Thyroid gland (tissue), 4 donors: ENCODE results near the gene MACROH2A1. TPM values are rescaled to one million over a fixed set of nuclear protein-coding genes. Genes with fewer than 3 reads are reported as not detected.

Experiments
- DNase-seq, 2 donors: peaks; one replicate each; pipeline ENCODE4 v3.0.0-alpha.2; 2019
- H3K27ac ChIP-seq, 3 donors: fragments of 200-600 bp; sonication (generic); 1 replicate in 2 of 3; 2 replicates in 1 of 3; pipeline ENCODE4 v1.5.1; 2016 to 2019; ENCODE audit warnings: mild to moderate bottlenecking in 1 of 3, moderate library complexity in 1 of 3
- H3K27me3 ChIP-seq: fragments of 200-600 bp; sonication (generic); one replicate; pipeline ENCODE4 v1.5.1; 2019
- H3K36me3 ChIP-seq, 2 donors: fragments of 200-600 bp; sonication (generic); one replicate each; pipeline ENCODE4 v1.5.1; 2016 to 2019
- H3K4me1 ChIP-seq, 2 donors: fragments of 200-600 bp; sonication (generic); one replicate each; pipeline ENCODE4 v1.5.1; 2017 to 2019
- H3K4me3 ChIP-seq, 3 donors: fragments of 200-600 bp; sonication (generic); replicated peaks in 1 of 3; 1 replicate in 2 of 3; 2 replicates in 1 of 3; pipeline ENCODE4 v1.5.1; 2016; ENCODE audit warnings: mild to moderate bottlenecking in 1 of 3
- H3K9me3 ChIP-seq: fragments of 200-600 bp; sonication (generic); one replicate; pipeline ENCODE4 v1.5.1; 2017
- CTCF ChIP-seq, 6 experiments: fragments of 200-600 bp in 3 of 6; fragments of 450-650 bp in 3 of 6; sonication (generic) in 3 of 6; IDR thresholded peaks; one replicate each; pipeline ENCODE4 v1.5.1; 2016 to 2019; ENCODE audit warnings: antibody characterized with exemption in 6 of 6, mild to moderate bottlenecking in 2 of 6, inconsistent platforms in 1 of 6, moderate library complexity in 1 of 6
- POLR2A ChIP-seq, 2 donors: fragments of 450-650 bp; IDR thresholded peaks; one replicate each; pipeline ENCODE4 v1.6.1; 2017; ENCODE audit warnings: antibody characterized with exemption in 2 of 2, mild to moderate bottlenecking in 2 of 2, moderate library complexity in 1 of 2
- WGBS, 2 donors: methylation state at CpG; one replicate each; pipeline ENCODE4 v1.1.5; 2017; 5-methylcytosine and 5-hydroxymethylcytosine counted together
- intact Hi-C: fragments of 100-400 bp; cut with DNase I; formaldehyde crosslinking; loops from one replicate; pipeline ENCODE4 v1.15.1; 2023
- total RNA-seq, 4 donors: library from RNA; depleted of rRNA; stranded (reverse); fragments of >200 nt; gene quantifications; one replicate each; pipeline ENCODE4 v1.2.3, GENCODE V29; 2016

MACROH2A1 gene
- total RNA-seq, 4 donors from 2014 or later: 149 to 242 (median 227) TPM

GRCh38 chr5:135398160-135398854, 724 bp downstream of the MACROH2A1 start:
- TF ChIP-seq POLR2A (IDR thresholded peaks at IDR 0.05) (no peak), CTCF (IDR thresholded peaks at IDR 0.05) (no peak)
- intact Hi-C loops: no loop called here
- H3K36me3 ChIP-seq: no peaks in the 10 kb centered on the region
- peaks cover 16 to 30% of the 10 kb centered on the region in 2 donors for H3K4me1 ChIP-seq
- H3K27me3 ChIP-seq: no peaks in the 10 kb centered on the region
- peak overlapping the region; percentile 55 to 71 (median 65) for H3K4me3 ChIP-seq
- WGBS, 2 donors: 0 to 3% methylated on average over 10 to 17 of the region's 43 CpGs
- no peaks in the 10 kb centered on the region for H3K9me3 ChIP-seq
- H3K27ac ChIP-seq: peak overlapping the region; percentile 79 to 87 (median 84)
- DNase-seq: peak; percentile 86 to 87

DNA sequence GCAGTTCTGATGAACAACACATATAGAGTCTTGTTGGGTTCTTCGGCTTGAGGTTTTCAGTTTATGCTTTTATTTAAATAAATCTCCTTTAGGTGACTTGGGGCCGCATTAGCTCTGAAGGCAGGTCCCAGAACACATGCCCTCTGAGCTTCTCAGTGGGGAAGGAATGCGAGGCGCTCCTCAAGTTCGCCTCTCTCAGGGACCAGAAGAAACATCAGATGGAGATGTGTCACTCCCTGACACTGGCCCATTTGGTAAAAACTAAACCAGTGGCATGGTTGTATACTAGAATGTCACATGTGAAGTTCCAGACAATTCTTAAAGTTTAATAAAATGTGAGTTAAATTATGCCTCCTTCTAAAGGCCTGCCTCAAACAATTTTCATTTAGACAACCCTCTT, 1.9 kb downstream of the MACROH2A1 start:
- WGBS, 2 donors: 92 to 97% methylated on average over 5 of the region's 5 CpGs
- H3K4me3 ChIP-seq: no peak overlapping the region
- H3K4me1 ChIP-seq: peaks cover 16 to 30% of the 10 kb centered on the region in 2 donors
- no peak for DNase-seq
- no peaks in the 10 kb centered on the region for H3K36me3 ChIP-seq
- peak overlapping the region in 1 of 3 donors; percentile 87 for H3K27ac ChIP-seq
- TF ChIP-seq CTCF (IDR thresholded peaks at IDR 0.05) (no peak), POLR2A (IDR thresholded peaks at IDR 0.05) (no peak)
- H3K27me3 ChIP-seq: no peaks in the 10 kb centered on the region
- H3K9me3 ChIP-seq: no peaks in the 10 kb centered on the region
- intact Hi-C loops: no loop called here

- TF ChIP-seq CTCF (IDR thresholded peaks at IDR 0.05) (no peak), POLR2A (IDR thresholded peaks at IDR 0.05) (no peak)
- no peak overlapping the region for H3K4me3 ChIP-seq
- no peak overlapping the region for H3K27ac ChIP-seq
- no peaks in the 10 kb centered on the region for H3K9me3 ChIP-seq
- intact Hi-C loops: no loop called here
- peaks cover 16 to 34% of the 10 kb centered on the region in 2 donors for H3K4me1 ChIP-seq
- 86 to 90% methylated on average over 4 of the region's 4 CpGs for WGBS, 2 donors
- H3K36me3 ChIP-seq: no peaks in the 10 kb centered on the region
- no peak for DNase-seq
- H3K27me3 ChIP-seq: no peaks in the 10 kb centered on the region
These were observed 2.5 kb downstream of the MACROH2A1 start for GRCh38 chr5:135396459-135397055.

- H3K4me1 ChIP-seq: peaks cover 16 to 34% of the 10 kb centered on the region in 2 donors
- no peak overlapping the region for H3K27ac ChIP-seq
- H3K27me3 ChIP-seq: no peaks in the 10 kb centered on the region
- WGBS, 2 donors: 68 to 78% methylated on average over 4 of the region's 4 CpGs
- no peaks in the 10 kb centered on the region for H3K36me3 ChIP-seq
- DNase-seq: no peak
- intact Hi-C loops: no loop called here
- H3K4me3 ChIP-seq: no peak overlapping the region
- H3K9me3 ChIP-seq: no peaks in the 10 kb centered on the region
- TF ChIP-seq POLR2A (IDR thresholded peaks at IDR 0.05): no peak
- no peak for TF ChIP-seq CTCF (IDR thresholded peaks at IDR 0.05)
These were observed 3.2 kb downstream of the MACROH2A1 start for GRCh38 chr5:135395866-135396265.

DNA sequence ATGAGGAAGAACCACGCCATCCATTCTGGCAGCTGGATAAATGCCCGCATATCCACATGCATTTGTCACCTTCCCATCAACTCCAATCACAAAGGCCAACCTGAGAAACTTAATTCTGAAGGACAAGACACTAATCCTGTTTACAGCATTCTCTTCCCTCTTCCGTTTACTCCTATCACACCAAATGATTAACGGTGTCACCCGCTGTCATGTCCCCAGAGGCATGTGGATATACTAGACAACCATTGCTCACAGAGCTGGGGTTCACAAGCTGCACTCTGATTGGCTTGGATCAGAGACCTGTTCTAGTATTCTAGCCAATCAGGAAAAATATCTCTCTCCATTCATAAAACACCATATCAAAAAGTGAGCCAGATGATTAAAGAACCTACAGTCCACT, 3.6 kb downstream of the MACROH2A1 start:
- peaks cover 16 to 34% of the 10 kb centered on the region in 2 donors for H3K4me1 ChIP-seq
- no peaks in the 10 kb centered on the region for H3K27me3 ChIP-seq
- no peak for DNase-seq
- TF ChIP-seq POLR2A (IDR thresholded peaks at IDR 0.05) (no peak), CTCF (IDR thresholded peaks at IDR 0.05) (no peak)
- intact Hi-C loops: no loop called here
- no peak overlapping the region for H3K4me3 ChIP-seq
- WGBS, 2 donors: 74 to 77% methylated on average over 5 of the region's 5 CpGs
- H3K36me3 ChIP-seq: no peaks in the 10 kb centered on the region
- no peaks in the 10 kb centered on the region for H3K9me3 ChIP-seq
- H3K27ac ChIP-seq: no peak overlapping the region
